ENCODE measurements around the gene RPL7A. TPM values are rescaled to one million over a fixed set of nuclear protein-coding genes. Genes with fewer than 3 reads are reported as not detected.

RPL7A gene
- total RNA-seq, 1 donor from 2014 or later: 2,045 TPM

DNA sequence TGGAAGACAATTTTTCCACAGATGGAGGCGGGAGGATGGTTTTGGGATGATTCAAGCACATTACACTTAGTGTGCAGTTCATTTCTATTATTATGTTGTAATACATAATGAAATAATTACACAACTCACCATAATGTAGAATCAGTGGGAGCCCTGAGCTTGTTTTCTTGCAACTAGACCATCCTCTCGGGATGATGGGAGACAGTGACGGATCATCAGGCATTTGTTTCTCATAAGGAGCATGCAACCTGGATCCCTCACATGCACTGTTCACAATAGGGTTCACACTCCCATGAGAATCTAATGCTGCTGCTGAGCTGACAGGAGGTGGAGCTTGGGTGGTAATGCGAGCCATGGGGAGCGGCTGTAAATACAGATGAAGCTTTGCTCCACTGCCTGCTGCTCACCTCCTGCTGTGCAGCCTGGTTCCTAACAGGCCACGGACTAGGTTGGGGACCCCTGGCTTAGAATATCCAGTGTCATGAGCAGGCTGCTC lies 29.8 kb downstream of the RPL7A start:
- Mint-ChIP-seq H3K27ac (no peak overlapping the region), H3K36me3 (ENCODE audit: insufficient read depth) (no peaks in the 10 kb centered on the region), H3K27me3 (no peaks in the 10 kb centered on the region), H3K4me3 (ENCODE audit: low read depth) (no peak overlapping the region), H3K4me1 (ENCODE audit: low read depth) (peaks cover 9% of the 10 kb centered on the region), H3K9me3 (ENCODE audit: low read depth) (no peaks in the 10 kb centered on the region)
- no peak for DNase-seq (ENCODE audit: low spot score, unreplicated experiment)
- TF ChIP-seq, protein P1, sequence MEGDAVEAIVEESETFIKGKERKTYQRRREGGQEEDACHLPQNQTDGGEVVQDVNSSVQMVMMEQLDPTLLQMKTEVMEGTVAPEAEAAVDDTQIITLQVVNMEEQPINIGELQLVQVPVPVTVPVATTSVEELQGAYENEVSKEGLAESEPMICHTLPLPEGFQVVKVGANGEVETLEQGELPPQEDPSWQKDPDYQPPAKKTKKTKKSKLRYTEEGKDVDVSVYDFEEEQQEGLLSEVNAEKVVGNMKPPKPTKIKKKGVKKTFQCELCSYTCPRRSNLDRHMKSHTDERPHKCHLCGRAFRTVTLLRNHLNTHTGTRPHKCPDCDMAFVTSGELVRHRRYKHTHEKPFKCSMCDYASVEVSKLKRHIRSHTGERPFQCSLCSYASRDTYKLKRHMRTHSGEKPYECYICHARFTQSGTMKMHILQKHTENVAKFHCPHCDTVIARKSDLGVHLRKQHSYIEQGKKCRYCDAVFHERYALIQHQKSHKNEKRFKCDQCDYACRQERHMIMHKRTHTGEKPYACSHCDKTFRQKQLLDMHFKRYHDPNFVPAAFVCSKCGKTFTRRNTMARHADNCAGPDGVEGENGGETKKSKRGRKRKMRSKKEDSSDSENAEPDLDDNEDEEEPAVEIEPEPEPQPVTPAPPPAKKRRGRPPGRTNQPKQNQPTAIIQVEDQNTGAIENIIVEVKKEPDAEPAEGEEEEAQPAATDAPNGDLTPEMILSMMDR (IDR thresholded peaks at IDR 0.05; ENCODE audit: unreplicated experiment): no peak

DNA sequence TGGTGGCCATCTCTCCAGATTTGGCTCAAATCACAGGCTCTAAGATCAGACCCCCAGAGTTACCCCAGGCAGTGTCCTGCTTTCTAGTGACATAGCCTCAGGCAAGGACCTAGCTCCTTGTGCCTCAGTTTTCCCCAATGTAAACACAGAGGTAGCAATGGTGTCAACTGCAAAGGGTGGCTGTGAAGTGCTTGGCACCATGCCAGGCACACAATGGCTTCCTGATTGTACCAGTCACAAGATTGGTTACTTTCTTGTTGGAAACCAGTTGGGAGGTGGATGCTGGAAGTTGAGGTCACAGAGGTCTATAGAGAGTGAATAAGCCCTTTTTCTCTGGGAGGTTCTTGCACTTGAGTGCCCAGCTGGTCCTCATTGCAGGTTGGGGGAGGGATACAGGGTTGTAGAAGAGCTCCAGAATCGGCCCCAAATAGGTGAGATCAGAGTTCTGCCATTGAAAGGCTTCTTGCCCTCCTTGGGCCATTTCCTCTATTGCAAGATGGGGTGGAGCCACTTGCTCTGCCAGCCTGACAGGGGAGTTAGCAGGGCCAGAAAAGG lies 30.5 kb downstream of the RPL7A start:
- no peaks in the 10 kb centered on the region for H3K27me3 Mint-ChIP-seq
- H3K4me1 Mint-ChIP-seq (ENCODE audit: low read depth): peaks cover 9% of the 10 kb centered on the region
- H3K36me3 Mint-ChIP-seq (ENCODE audit: insufficient read depth): no peaks in the 10 kb centered on the region
- no peak overlapping the region for H3K27ac Mint-ChIP-seq
- no peak overlapping the region for H3K4me3 Mint-ChIP-seq (ENCODE audit: low read depth)
- DNase-seq (ENCODE audit: low spot score, unreplicated experiment): no peak
- no peaks in the 10 kb centered on the region for H3K9me3 Mint-ChIP-seq (ENCODE audit: low read depth)
- TF ChIP-seq, protein P1 (IDR thresholded peaks at IDR 0.05; ENCODE audit: unreplicated experiment): no peak

DNA sequence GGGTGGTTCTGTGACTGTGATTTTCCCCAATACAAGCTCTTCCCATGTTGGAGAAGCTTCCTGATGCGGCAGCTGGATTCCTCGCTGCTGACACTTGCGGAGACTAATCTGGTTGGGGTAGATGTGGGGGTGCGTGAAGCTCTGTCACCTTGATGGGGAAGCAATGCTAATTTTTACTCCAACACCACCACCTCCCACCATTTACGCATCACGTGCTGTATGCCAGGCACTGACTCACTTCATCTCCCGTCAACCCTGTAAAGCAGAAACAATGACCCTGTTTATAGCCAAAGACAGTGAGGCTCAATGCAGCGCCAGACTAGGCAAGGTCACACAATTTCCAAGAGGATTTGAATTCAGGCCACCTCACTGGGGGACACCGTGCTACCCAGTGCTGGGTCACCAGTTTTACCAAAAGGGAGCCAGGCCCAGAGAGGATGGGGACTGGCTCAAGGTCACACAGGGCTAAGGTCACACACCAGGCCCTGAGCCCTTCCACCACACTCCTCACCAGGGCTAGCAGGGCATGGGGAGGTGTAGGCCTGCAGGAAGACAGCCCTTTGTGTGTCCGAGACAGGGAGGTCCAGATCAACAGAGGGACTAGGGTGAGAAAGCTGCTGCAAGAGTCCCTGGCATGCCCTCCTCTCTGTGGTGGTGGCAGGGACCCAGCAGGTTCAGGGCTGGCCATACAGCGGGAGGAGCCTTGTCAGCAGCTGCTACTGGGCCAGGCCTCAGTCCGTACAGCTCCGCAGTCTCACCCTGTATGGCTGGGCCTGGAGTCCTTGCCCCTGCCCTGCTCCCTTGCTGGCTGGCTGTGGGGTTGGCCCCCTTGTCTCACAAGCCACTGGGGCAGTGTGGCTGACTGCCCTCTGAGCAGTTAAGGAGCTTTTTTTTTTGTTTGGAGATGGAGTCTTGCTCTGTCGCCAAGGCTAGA lies 31.4 kb downstream of the RPL7A start:
- DNase-seq (ENCODE audit: low spot score, unreplicated experiment): no peak
- TF ChIP-seq, protein P1 (IDR thresholded peaks at IDR 0.05; ENCODE audit: unreplicated experiment): no peak

DNA sequence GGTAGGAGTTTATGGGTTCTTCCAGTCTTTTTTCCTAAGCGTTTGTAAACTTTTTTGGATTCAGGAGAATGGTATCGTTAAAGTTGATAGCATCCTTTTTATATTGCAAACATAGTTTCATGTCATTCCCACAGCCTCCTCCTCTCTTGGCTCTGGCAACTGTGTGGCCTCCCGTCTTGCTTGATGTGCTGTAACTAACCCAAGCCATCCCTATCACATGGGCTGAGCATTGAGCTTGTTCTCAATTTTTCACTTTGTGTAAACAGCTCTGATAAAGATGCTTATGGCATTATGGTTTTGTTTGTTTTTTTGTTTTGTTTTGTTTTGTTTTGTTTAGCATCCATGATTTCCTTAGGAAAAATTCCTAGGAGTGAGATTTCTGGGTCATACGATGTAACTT lies 32.7 kb downstream of the RPL7A start:
- H3K36me3 Mint-ChIP-seq (ENCODE audit: insufficient read depth): no peaks in the 10 kb centered on the region
- no peak overlapping the region for H3K27ac Mint-ChIP-seq
- TF ChIP-seq, protein P1 (IDR thresholded peaks at IDR 0.05; ENCODE audit: unreplicated experiment): no peak
- H3K4me3 Mint-ChIP-seq (ENCODE audit: low read depth): no peak overlapping the region
- H3K9me3 Mint-ChIP-seq (ENCODE audit: low read depth): no peaks in the 10 kb centered on the region
- peaks cover 7% of the 10 kb centered on the region for H3K4me1 Mint-ChIP-seq (ENCODE audit: low read depth)
- H3K27me3 Mint-ChIP-seq: no peaks in the 10 kb centered on the region
- no peak for DNase-seq (ENCODE audit: low spot score, unreplicated experiment)

More for the DNA sequence above, 31.4 kb downstream of the RPL7A start:
- Mint-ChIP-seq H3K4me3 (ENCODE audit: low read depth) (no peak overlapping the region), H3K4me1 (ENCODE audit: low read depth) (peaks cover 6% of the 10 kb centered on the region), H3K27ac (no peak overlapping the region), H3K36me3 (ENCODE audit: insufficient read depth) (no peaks in the 10 kb centered on the region), H3K27me3 (no peaks in the 10 kb centered on the region), H3K9me3 (ENCODE audit: low read depth) (no peaks in the 10 kb centered on the region)

DNA sequence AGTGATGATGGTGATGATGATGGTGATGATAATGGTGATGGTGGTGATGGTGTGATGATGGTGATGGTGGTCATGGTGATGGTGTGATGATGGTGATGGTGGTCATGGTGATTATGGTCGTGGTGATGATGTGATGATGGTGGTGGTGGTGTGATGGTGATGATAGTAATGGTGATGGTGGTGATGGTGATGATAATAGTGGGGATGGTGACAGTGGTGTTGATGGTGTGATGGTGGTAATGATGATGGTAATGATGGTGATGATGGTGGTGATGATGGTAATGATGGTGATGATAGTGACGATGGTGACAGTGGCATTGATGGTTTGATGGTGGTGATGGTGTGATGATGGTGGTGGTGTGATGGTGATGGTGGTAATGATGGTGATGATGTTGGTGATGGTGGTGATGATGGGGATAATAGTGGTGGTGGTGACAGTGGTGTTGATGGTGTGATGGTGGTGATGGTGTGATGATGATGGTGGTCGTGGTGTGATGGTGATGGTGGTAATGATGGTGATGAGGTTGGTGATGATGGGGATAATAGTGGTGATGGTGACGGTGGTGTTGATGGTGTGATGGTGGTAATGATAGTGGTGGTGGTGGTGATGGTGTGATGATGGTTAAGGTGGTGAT lies 34.6 kb downstream of the RPL7A start:
- H3K4me1 Mint-ChIP-seq (ENCODE audit: low read depth): peaks cover 7% of the 10 kb centered on the region
- TF ChIP-seq, protein P1 (IDR thresholded peaks at IDR 0.05; ENCODE audit: unreplicated experiment): no peak
- H3K36me3 Mint-ChIP-seq (ENCODE audit: insufficient read depth): no peaks in the 10 kb centered on the region
- H3K9me3 Mint-ChIP-seq (ENCODE audit: low read depth): no peaks in the 10 kb centered on the region
- H3K27ac Mint-ChIP-seq: no peak overlapping the region
- no peaks in the 10 kb centered on the region for H3K27me3 Mint-ChIP-seq
- no peak for DNase-seq (ENCODE audit: low spot score, unreplicated experiment)
- H3K4me3 Mint-ChIP-seq (ENCODE audit: low read depth): no peak overlapping the region
